Measurements from ENCODE around the gene FBXL15. TPM values are rescaled to one million over a fixed set of nuclear protein-coding genes. Genes with fewer than 3 reads are reported as not detected.
A peak's percentile ranks its signal among the peaks of the same experiment; 100 is the strongest.

The FBXL15 gene
- total RNA-seq = 10 to 100 TPM; 16.7 to 27.9 (median 22.8) TPM
- 10 to 100 TPM; 17.6 to 28.7 (median 23.6) TPM for polyA plus RNA-seq
- long read RNA-seq, donor 1, partial matches to known transcripts = 16 of 19 reads
- long read RNA-seq, donor 1, other reads (novel, unspliced or antisense) = 0 of 19 reads
- long read RNA-seq, donor 2, partial matches to known transcripts = 11 of 14 reads
- long read RNA-seq, donor 2, other reads (novel, unspliced or antisense) = 0 of 14 reads

- intact Hi-C loops (cut with DNase I; ENCODE audit: low total_unique reads) = no loop called here
- Histone ChIP-seq H3K36me3 (peaks cover 0 to 26% (median 17%) of the 10 kb centered on the region in 6 donors), H3K4me1 (peaks cover 25 to 50% (median 44%) of the 10 kb centered on the region in 6 donors), H3K4me3 (peak within 1 kb of the TSS; percentile 83 to 98 (median 96)), H3K9me3 (no peaks in the 10 kb centered on the region), H3K27ac (peak within 1 kb of the TSS; percentile 85 to 96 (median 92)), H3K27me3 (replicated peaks in 1 of 7) (peaks cover 0 to 38% (median 25%) of the 10 kb centered on the region in 7 donors)
- TF ChIP-seq, protein P1, sequence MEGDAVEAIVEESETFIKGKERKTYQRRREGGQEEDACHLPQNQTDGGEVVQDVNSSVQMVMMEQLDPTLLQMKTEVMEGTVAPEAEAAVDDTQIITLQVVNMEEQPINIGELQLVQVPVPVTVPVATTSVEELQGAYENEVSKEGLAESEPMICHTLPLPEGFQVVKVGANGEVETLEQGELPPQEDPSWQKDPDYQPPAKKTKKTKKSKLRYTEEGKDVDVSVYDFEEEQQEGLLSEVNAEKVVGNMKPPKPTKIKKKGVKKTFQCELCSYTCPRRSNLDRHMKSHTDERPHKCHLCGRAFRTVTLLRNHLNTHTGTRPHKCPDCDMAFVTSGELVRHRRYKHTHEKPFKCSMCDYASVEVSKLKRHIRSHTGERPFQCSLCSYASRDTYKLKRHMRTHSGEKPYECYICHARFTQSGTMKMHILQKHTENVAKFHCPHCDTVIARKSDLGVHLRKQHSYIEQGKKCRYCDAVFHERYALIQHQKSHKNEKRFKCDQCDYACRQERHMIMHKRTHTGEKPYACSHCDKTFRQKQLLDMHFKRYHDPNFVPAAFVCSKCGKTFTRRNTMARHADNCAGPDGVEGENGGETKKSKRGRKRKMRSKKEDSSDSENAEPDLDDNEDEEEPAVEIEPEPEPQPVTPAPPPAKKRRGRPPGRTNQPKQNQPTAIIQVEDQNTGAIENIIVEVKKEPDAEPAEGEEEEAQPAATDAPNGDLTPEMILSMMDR (IDR thresholded peaks at IDR 0.05 in 8 of 11, conservative IDR thresholded peaks at IDR 0.05 in 3 of 11) = peak in 4 of 11 experiments; percentile 15 to 26 (median 16)
- peak; percentile 83 to 88 (median 85) for TF ChIP-seq POLR2AphosphoS5 (IDR thresholded peaks at IDR 0.05)
- TF ChIP-seq POLR2A (IDR thresholded peaks at IDR 0.05) = no peak
- peak; percentile 98 for DNase-seq
- WGBS, 5 donors = 0 to 1% (median 0%) methylated on average over 34 to 66 of the region's 66 CpGs
Observed at GRCh38 chr10:102420714-102421506, at the start of gene FBXL15. Gene FBXL15, plus strand, starts transcription at chr10:102420836. Its CDS starts 294 bp downstream, at chr10:102421130.

DNA sequence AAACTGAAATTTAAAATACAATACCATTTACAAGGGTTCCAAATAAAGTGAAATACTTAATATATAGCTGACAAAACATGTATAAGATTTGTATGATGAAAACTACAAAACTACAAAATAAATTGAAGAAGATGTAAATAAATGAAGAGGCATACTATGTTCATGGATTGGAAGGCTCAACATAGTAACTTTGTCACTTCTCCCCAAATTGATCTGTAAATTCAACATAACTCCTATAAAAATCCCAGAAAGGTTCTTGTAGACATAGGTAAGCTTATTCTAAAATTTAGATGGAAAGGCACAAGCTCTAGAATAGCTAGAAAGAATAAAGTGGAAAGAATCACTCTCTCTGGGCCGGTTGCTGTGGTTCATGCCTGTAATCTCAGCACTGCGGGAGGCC lies 49.3 kb upstream of the FBXL15 start:
- Histone ChIP-seq H3K27me3 (replicated peaks in 1 of 7) (no peaks in the 10 kb centered on the region), H3K36me3 (peaks cover 14 to 100% (median 99%) of the 10 kb centered on the region in 6 donors), H3K4me3 (no peak overlapping the region), H3K27ac (no peak overlapping the region), H3K4me1 (no peaks in the 10 kb centered on the region), H3K9me3 (no peaks in the 10 kb centered on the region)
- WGBS, 5 donors = 93 to 100% (median 95%) methylated on average over 2 of the region's 2 CpGs
- no peak for TF ChIP-seq POLR2AphosphoS5 (IDR thresholded peaks at IDR 0.05)
- TF ChIP-seq POLR2A (IDR thresholded peaks at IDR 0.05) = no peak
- TF ChIP-seq, protein P1 (IDR thresholded peaks at IDR 0.05 in 8 of 11, conservative IDR thresholded peaks at IDR 0.05 in 3 of 11) = no peak
- DNase-seq = no peak
- intact Hi-C loops (cut with DNase I; ENCODE audit: low total_unique reads) = no loop called here

DNA sequence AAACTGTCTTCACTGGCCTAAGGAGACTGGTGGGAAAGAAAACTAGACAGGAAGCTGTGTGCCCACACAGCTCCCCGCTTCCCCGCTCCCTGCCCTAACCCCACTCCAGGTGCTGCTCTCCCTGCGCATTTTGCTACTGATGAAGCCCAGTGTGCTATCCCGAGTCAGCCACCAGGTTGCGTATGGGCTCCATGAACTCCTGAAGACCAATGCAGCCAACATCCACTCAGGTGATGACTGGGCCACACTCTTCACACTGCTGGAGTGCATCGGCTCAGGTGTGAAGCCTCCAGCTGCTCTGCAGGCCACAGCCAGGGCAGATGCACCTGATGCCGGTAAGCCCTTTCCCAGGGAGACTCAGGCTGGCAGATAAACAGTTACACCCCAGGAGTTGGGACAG lies 45.4 kb upstream of the FBXL15 start:
- intact Hi-C loops (cut with DNase I; ENCODE audit: low total_unique reads) = no loop called here
- Histone ChIP-seq H3K4me1 (no peaks in the 10 kb centered on the region), H3K4me3 (no peak overlapping the region), H3K27me3 (replicated peaks in 1 of 7) (no peaks in the 10 kb centered on the region), H3K36me3 (peaks cover 7 to 100% (median 99%) of the 10 kb centered on the region in 6 donors), H3K27ac (no peak overlapping the region), H3K9me3 (no peaks in the 10 kb centered on the region)
- TF ChIP-seq, protein P1 (IDR thresholded peaks at IDR 0.05 in 8 of 11, conservative IDR thresholded peaks at IDR 0.05 in 3 of 11) = no peak
- TF ChIP-seq POLR2A (IDR thresholded peaks at IDR 0.05) (no peak), POLR2AphosphoS5 (IDR thresholded peaks at IDR 0.05) (no peak)
- DNase-seq = no peak
- WGBS, 5 donors = 82 to 95% (median 94%) methylated on average over 7 of the region's 7 CpGs

DNA sequence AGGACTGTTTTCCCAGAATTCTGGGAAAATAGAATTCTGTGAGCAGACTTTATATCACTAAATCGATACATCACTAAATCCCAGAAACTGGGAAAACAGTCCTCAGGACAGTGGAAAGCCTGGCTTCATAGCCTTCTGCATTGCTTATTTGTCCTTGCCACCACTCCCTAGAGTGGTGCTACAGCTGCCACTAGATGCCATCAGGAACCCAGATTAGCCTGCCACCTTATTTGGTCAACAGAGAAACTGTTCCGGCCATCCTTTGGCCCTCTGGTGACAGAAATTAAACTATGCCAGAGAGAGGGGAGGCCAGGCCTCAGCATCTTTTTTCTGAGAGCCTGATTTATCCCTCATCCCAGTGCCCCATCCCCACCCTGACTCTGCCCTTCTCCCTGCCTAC lies 44.8 kb upstream of the FBXL15 start:
- WGBS, 5 donors = 83 to 96% (median 90%) methylated on average over 2 of the region's 2 CpGs
- Histone ChIP-seq H3K4me3 (no peak overlapping the region), H3K27ac (no peak overlapping the region), H3K4me1 (no peaks in the 10 kb centered on the region), H3K36me3 (peaks cover 4 to 100% (median 99%) of the 10 kb centered on the region in 6 donors), H3K27me3 (replicated peaks in 1 of 7) (no peaks in the 10 kb centered on the region), H3K9me3 (no peaks in the 10 kb centered on the region)
- intact Hi-C loops (cut with DNase I; ENCODE audit: low total_unique reads) = no loop called here
- TF ChIP-seq, protein P1 (IDR thresholded peaks at IDR 0.05 in 8 of 11, conservative IDR thresholded peaks at IDR 0.05 in 3 of 11) = no peak
- no peak for TF ChIP-seq POLR2AphosphoS5 (IDR thresholded peaks at IDR 0.05)
- TF ChIP-seq POLR2A (IDR thresholded peaks at IDR 0.05) = no peak
- no peak for DNase-seq
